Activated B cell treated with CpG ODN at 0.5 μM for 24 hours (primary cell): Measurements from ENCODE around the gene PTPN20. TPM values are rescaled to one million over a fixed set of nuclear protein-coding genes. Genes with fewer than 3 reads are reported as not detected.
A peak's percentile ranks its signal among the peaks of the same experiment; 100 is the strongest.

Source experiments
- ATAC-seq: fragments of 200-7000 bp; cut with Tn5 transposase; one replicate; pipeline ENCODE4 v1.10.0; 2021; ENCODE audit warnings: low read depth, mild to moderate bottlenecking, moderate library complexity
- CTCF ChIA-PET: fragments of 350-600 bp; sonication (Branson Sonifier 250); formaldehyde crosslinking; loops from one replicate; lab custom pipeline; 2021; ENCODE audit warnings: antibody characterized with exemption; lab: Charles Lee
- POLR2A ChIA-PET: fragments of 350-600 bp; sonication (Branson Sonifier 250); formaldehyde crosslinking; loops from one replicate; lab custom pipeline; 2021; ENCODE audit warnings: antibody characterized with exemption; lab: Charles Lee
- DNase-seq: peaks from one replicate; pipeline ENCODE4 v3.0.0; 2022
- H3K27ac Mint-ChIP-seq: one replicate; pipeline ENCODE4 v1.8.0; 2020; ENCODE audit warnings: mixed read lengths
- H3K27me3 Mint-ChIP-seq: one replicate; pipeline ENCODE4 v1.8.0; 2021; ENCODE audit warnings: mixed read lengths
- H3K36me3 Mint-ChIP-seq: one replicate; pipeline ENCODE4 v1.8.0; 2021; ENCODE audit warnings: low read depth, mixed read lengths
- H3K4me1 Mint-ChIP-seq: one replicate; pipeline ENCODE4 v1.8.0; 2021; ENCODE audit warnings: mixed read lengths
- H3K4me3 Mint-ChIP-seq: one replicate; pipeline ENCODE4 v1.8.0; 2020; ENCODE audit warnings: mild to moderate bottlenecking, mixed read lengths
- H3K9me3 Mint-ChIP-seq: one replicate; pipeline ENCODE4 v1.8.0; 2020; ENCODE audit warnings: mixed read lengths
- intact Hi-C: fragments of 100-400 bp; cut with micrococcal nuclease; formaldehyde crosslinking; loops from one replicate; pipeline ENCODE4 v1.15.1; 2024
- total RNA-seq: library from RNA; stranded (reverse); gene quantifications from 2 replicates; pipeline ENCODE4 v1.2.3, GENCODE V29; 2022
- TF ChIP-seq, protein P1 (sequence below): fragments of 200-600 bp; IDR thresholded peaks from one replicate; pipeline ENCODE4 v1.8.0; 2022; ENCODE audit warnings: antibody characterized with exemption, mild to moderate bottlenecking

The PTPN20 gene
- total RNA-seq, 1 donor from 2014 or later, result 2.1 TPM

DNA sequence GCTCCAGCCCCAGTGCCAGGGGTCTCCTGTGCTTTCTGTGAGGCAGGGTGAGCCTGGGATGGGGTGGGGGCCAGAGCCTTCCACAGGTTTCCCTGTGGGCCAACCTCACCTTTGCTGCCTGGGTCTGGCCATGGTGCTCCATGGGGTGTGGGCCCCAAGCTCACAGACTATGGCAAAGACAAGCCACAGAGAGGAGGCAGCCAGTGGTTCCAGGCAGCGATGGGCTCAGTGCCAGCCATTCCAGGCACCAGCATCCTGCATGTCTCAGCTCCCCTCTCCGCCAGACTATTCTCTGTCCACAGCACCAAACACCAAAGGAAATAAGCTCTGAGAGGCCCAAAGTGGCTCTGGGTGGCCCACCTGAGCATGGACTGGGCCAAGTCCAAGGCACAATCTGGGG lies 133.5 kb downstream of the PTPN20 start:
- Mint-ChIP-seq H3K36me3 (no peaks in the 10 kb centered on the region), H3K9me3 (no peaks in the 10 kb centered on the region), H3K4me3 (no peak overlapping the region), H3K27ac (no peak overlapping the region), H3K4me1 (no peaks in the 10 kb centered on the region), H3K27me3 (no peaks in the 10 kb centered on the region)
- CTCF ChIA-PET, result no interaction called here
- intact Hi-C loops, result no loop called here
- POLR2A ChIA-PET, result interaction anchor here (0.6 kb wide), 1 partner anchor 216 kb away, joined by 3 read pairs; no protein-coding TSS in a partner anchor
- ATAC-seq (no peak), DNase-seq (no peak)
- TF ChIP-seq, protein P1, sequence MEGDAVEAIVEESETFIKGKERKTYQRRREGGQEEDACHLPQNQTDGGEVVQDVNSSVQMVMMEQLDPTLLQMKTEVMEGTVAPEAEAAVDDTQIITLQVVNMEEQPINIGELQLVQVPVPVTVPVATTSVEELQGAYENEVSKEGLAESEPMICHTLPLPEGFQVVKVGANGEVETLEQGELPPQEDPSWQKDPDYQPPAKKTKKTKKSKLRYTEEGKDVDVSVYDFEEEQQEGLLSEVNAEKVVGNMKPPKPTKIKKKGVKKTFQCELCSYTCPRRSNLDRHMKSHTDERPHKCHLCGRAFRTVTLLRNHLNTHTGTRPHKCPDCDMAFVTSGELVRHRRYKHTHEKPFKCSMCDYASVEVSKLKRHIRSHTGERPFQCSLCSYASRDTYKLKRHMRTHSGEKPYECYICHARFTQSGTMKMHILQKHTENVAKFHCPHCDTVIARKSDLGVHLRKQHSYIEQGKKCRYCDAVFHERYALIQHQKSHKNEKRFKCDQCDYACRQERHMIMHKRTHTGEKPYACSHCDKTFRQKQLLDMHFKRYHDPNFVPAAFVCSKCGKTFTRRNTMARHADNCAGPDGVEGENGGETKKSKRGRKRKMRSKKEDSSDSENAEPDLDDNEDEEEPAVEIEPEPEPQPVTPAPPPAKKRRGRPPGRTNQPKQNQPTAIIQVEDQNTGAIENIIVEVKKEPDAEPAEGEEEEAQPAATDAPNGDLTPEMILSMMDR, result no peak

DNA sequence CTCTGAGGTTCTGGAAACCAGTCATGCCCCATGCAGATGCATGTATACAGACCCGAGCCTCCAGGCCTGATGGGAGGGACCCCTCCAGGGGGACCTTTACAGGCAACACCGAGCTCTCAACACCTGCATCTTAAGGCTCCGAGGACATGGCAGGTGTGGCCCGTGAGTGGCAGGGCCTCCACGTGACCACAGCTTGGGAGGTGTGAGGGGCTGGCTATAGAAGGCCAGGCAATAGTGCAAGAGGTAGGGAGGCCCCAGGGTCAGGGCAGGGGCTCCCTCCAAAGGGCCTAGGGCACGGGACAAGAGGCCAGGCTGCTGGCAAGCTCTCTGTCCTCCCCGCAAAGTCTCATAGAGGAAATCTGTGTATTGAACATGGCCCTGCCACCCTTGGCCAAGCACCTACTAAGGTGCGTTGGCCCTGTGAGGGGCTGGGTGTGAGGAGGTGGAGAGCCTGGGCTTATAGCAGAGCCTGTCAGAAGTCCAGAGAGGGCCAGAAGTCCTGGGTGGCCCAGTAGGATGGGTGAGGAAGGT lies 134.2 kb downstream of the PTPN20 start:
- ChIA-PET POLR2A (no interaction called here), CTCF (interaction anchor here (1.2 kb wide), 1 partner anchor 267 kb away, joined by 6 read pairs; no protein-coding TSS in a partner anchor)
- no peak overlapping the region for H3K4me3 Mint-ChIP-seq
- H3K27me3 Mint-ChIP-seq, result no peaks in the 10 kb centered on the region
- no peak for DNase-seq
- intact Hi-C loops, result no loop called here
- no peaks in the 10 kb centered on the region for H3K9me3 Mint-ChIP-seq
- TF ChIP-seq, protein P1, result no peak
- H3K4me1 Mint-ChIP-seq, result no peaks in the 10 kb centered on the region
- H3K36me3 Mint-ChIP-seq, result no peaks in the 10 kb centered on the region
- no peak overlapping the region for H3K27ac Mint-ChIP-seq
- ATAC-seq, result no peak

DNA sequence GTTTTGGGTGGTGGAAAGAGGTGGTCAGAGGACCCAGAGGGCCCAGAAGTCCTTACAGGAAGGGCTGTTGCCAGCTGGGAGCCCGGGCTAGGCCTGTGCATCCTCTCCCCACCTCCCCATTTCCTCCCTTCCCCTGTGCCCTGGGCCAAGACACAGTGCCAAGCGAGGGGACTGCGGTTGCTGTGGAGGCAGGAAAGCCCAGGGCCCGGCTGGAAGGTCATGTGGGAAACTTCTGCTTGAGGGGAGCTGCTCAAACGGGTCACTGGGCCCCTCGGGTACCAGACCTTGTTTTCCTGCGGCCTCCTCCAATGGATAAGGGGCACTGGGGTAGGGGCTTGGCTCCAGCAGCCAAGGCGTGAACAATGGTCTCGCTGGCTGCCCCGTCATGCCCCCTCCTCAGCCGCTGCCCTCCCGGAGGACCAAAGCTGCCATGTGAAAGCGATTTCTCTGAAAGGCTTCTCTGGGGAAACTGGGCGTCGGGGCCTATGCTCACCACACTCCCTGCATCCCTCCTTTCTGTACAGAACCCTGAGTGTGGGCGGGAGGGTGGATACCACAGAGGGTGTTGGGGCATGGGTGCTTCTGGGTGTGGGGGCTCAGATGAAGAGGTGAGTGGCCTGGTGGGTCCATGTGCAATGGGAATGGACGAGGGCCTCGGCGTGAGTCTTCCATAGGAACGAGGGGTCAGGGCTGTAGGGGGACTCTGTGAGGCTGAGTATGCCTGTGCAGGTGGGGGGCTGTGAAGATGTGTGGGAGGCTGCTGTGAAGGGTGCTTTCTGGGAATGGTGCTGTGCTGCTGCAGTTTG lies 135.3 kb downstream of the PTPN20 start:
- no peak overlapping the region for H3K27ac Mint-ChIP-seq

DNA sequence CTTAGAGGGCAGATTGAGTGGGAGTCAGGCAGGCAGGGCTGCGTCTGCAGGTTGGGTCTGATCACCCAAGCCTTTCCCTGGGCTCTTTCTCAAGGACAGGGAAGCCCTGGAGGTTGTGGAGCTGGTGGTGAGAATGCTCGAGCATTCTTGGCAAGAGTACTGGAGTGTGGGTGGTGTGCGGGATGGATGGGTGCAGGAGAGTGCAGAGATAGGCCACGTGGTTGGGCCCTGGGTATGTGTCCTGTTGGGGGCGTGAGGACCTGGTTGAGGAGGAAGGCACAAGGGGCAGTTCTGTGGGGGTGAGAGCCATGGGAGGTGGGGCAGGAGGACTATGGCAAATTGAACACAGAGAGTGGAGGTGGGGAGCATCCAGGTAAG lies 135.9 kb downstream of the PTPN20 start:
- no peak for ATAC-seq
- intact Hi-C loops, result loop anchor here (1.0 kb wide), 2 partner anchors 265 to 293 kb away; no protein-coding TSS in a partner anchor
- ChIA-PET CTCF (interaction anchor here (0.7 to 2.8 kb wide), 13 partner anchors 11 to 293 kb away, joined by 3 to 70 read pairs (median 4); no protein-coding TSS in a partner anchor), POLR2A (no interaction called here)
- H3K27ac Mint-ChIP-seq, result no peak overlapping the region
- H3K36me3 Mint-ChIP-seq, result no peaks in the 10 kb centered on the region
- no peaks in the 10 kb centered on the region for H3K9me3 Mint-ChIP-seq
- no peak overlapping the region for H3K4me3 Mint-ChIP-seq
- TF ChIP-seq, protein P1, result no peak
- no peaks in the 10 kb centered on the region for H3K27me3 Mint-ChIP-seq
- H3K4me1 Mint-ChIP-seq, result no peaks in the 10 kb centered on the region
- DNase-seq, result no peak

More for the DNA sequence above, 135.3 kb downstream of the PTPN20 start:
- no peak overlapping the region for H3K4me3 Mint-ChIP-seq
- CTCF ChIA-PET, result interaction anchor here (1.1 to 1.8 kb wide), 3 partner anchors 14 to 265 kb away, joined by 4 to 6 read pairs (median 5); no protein-coding TSS in a partner anchor
- intact Hi-C loops, result loop anchor here (1.0 kb wide), 2 partner anchors 266 to 294 kb away; no protein-coding TSS in a partner anchor
- no peak for ATAC-seq
- TF ChIP-seq, protein P1, result no peak
- no peaks in the 10 kb centered on the region for H3K27me3 Mint-ChIP-seq
- no peaks in the 10 kb centered on the region for H3K9me3 Mint-ChIP-seq
- POLR2A ChIA-PET, result no interaction called here
- H3K36me3 Mint-ChIP-seq, result no peaks in the 10 kb centered on the region
- H3K4me1 Mint-ChIP-seq, result no peaks in the 10 kb centered on the region
- DNase-seq, result peak; percentile 9
